Measurements from ENCODE around the gene SMC1B.

- TF ChIP-seq CTCF (IDR thresholded peaks at IDR 0.05; ENCODE audit: poor library complexity) (no peak), EZH2 (IDR thresholded peaks at IDR 0.05; ENCODE audit: borderline replicate concordance) (no peak)
Measured at GRCh38 chr22:45418770-45419138, 5.4 kb upstream of the SMC1B start.

All from hepatocyte (in vitro differentiated cells).